ENCODE measurements around the gene THEM4. TPM values are rescaled to one million over a fixed set of nuclear protein-coding genes. Genes with fewer than 3 reads are reported as not detected.

Gene THEM4
- 10 to 100 TPM; 12.0 to 20.3 TPM for total RNA-seq

DNA sequence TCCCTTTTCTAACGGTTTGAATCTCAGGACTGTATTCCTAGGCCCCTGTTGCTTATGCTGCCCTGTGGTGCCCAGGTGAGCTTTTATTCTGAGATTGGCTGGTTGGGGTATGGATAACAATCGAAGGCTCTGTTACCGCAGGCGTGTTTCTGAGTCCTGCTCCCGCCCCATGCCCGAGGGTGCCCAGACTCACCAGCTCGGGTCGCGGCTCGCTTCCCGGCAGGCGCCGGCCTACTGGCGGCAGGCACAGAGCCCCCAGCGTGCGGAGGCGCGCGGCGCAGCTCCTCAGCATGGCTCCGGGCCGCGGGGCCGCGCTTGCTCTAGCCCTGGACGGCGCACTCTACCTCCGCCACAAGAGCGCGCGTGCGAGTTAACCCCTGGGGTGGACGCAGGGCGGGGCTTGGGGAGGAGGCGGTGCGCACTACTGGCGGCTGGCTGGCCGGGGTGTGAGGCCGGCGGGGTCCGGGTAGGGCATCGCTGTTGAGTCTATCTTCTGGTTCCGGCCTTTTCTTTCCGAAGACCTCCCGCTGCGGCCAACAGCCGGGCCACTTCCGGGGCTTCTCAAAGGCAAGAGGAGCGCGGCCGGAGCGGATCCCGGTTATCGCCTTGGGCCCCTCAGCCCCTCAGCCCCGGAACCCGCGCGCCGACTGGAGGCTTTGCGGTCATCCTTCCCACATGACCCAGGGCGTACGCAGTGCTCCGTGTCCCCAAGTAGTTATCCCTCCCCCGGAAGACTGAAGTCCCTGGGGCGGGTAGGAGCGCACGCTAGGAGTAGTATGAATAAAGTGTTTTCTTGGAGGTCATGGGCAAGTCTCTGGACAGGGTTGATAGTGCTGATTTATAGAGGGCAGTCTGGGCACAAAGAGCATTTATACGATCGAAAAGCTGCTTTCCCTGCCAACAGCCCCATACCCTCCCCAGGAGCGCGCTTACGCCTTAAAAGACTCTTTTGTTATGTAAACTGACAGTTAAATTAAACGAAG, at the start of gene THEM4:
THEM4 (minus strand) TSS at position 345 of the 983 bp plus-strand sequence; CDS start at position 292, 53 bp downstream.

DNA sequence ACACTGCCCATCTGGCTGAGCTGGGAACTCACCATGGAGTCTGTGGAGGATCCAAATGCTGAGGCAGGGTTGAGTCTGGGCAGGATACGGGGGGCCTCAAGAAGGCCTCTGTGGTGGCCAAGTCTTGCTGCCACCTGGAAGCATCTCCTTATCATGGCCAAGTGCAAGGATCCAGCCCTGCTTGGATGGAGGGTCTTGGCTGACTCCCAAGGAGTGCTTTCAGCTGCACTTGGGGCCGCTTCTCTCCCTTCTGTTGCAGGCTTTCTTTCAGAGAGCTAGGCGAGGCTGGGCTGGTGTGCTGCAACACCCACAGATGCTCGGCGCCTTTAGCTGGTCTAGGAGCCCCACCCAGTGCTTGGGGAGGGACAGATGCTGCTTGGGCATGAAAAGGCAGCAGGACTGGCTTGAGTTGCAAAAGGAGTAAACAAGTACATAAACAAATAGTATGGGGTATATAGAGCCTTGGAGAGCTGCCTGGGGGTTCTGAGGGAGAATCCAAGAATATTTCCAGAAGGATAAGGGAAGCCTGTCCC, 55.8 kb downstream of the THEM4 start, which contains the start of gene THEM5:
THEM5 (minus strand) TSS at position 302 of the 533 bp plus-strand sequence; CDS start at position 155, 147 bp downstream.

DNA sequence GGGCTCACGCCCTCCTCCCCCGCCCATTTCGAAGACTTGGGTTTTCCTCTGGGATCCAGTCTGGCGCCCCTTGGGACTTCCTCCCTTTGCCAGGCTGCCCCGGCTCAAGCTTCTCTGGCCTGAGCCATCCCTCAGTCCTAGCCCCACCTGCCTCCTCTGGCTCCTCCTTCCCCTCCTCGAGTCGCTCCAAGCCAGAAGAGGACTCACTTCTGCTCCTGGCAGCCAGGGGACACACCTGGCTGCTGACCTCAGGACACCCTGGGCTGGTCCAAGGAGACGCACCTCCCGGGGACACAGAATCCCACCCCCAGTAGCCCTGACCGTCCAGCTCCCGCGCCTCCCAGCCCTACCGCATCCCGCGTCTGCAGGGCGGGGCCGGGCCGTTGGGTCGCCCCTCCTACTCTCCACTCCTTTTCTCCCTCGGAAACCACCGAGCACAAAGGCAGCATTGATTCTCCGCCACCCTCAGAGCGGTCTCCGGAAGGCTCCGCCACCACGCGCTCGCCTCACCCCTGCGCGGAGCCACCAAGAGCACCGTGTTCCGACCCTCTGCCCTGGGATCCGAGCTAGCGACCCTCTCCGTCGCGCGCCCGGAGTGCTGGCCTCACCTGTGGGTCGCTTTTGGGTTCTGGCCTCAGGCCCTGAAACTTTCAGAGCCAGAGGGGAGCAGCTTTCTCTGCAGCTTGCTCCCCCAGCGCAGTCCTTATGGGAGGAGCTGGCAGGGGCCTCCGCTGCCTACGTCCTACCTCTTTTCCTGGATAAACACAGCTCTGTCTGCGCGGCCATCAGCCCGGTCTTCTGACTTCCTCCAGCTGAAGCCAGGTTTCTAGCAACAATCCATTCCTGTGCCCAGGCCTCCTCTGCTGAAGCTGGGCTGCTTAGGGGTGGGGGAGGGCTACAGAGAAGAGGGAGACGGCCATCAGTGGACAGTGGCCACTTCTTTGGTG, 69.6 kb downstream of the THEM4 start, which contains the start of gene C2CD4D:
C2CD4D (minus strand) TSS at position 364 of the 947 bp plus-strand sequence. CDS start 831 bp downstream, outside the sequence.

DNA sequence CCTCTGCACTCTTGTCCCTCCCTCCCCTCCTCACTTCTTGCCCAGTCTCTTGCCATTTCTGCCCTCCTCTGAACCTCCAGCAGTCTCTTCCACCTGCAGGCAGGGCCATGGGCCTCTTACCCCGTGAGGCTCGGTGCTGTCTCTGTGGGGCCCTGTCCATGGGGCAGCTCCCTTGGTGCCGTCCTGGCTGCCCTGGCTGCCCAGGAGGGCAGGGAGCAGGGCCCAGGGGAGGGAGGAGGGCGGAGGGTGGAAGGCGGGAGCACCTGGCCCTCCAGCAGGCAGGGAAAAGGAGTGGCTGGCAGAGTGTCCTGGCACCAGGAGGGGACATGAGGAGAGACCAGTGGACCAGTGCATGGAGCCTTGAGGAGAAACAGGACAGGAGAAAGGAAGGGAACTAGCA, 77.7 kb downstream of the THEM4 start, which contains the start of gene RORC:
RORC (minus strand) TSS at position 198 of the 400 bp plus-strand sequence; CDS start at position 160, 38 bp downstream.

Small RNA genes within 50 kb of the gene (small RNA-seq; reads per million reads assigned to genes)
- gene RF00019, result 0 reads per million in 2 donors

Other genes with a start within 250 kb of the THEM4 start
- gene CELF3, start 192.7 kb downstream of the THEM4 start, total RNA-seq, result not detected
- gene RIIAD1, start 188.0 kb downstream of the THEM4 start, total RNA-seq, result not detected
- 100 to 1,000 TPM in 1 of 2 donors, 10 to 100 TPM in 1; 58.2 to 119 TPM for gene MRPL9, start 146.0 kb downstream of the THEM4 start, total RNA-seq
- 1 to 10 TPM; 1.7 to 2.7 TPM for gene TDRKH, start 119.0 kb downstream of the THEM4 start, total RNA-seq
- gene LINGO4, start 104.1 kb downstream of the THEM4 start, total RNA-seq, result not detected
- gene RORC, start 77.7 kb downstream of the THEM4 start, total RNA-seq, result not detected
- gene C2CD4D, start 69.7 kb downstream of the THEM4 start, total RNA-seq, result under 1 TPM; 0.33 to 0.69 TPM
- gene THEM5, start 55.8 kb downstream of the THEM4 start, total RNA-seq, result not detected
- gene S100A10, start 84.3 kb upstream of the THEM4 start, total RNA-seq, result 100 to 1,000 TPM in 1 of 2 donors, 10 to 100 TPM in 1; 41.3 to 111 TPM
- gene S100A11, start 127.5 kb upstream of the THEM4 start, total RNA-seq, result 100 to 1,000 TPM; 132 to 201 TPM
- not detected for gene TCHHL1, start 179.6 kb upstream of the THEM4 start, total RNA-seq
- not detected for gene TCHH, start 205.9 kb upstream of the THEM4 start, total RNA-seq
- gene RPTN, start 249.7 kb upstream of the THEM4 start, total RNA-seq, result not detected